GM12873 (cell line): ENCODE data around the gene CSRP3.

ENCODE experiments used
- CTCF ChIP-seq: IDR thresholded peaks from 2 replicates; pipeline ENCODE4 v1.5.1; 2012; ENCODE audit warnings: low read depth, mild to moderate bottlenecking, moderate library complexity, low read length, control low read depth; ENCODE audit not compliant: insufficient read depth; ENCODE audit errors: missing control alignments

Gene CSRP3

DNA sequence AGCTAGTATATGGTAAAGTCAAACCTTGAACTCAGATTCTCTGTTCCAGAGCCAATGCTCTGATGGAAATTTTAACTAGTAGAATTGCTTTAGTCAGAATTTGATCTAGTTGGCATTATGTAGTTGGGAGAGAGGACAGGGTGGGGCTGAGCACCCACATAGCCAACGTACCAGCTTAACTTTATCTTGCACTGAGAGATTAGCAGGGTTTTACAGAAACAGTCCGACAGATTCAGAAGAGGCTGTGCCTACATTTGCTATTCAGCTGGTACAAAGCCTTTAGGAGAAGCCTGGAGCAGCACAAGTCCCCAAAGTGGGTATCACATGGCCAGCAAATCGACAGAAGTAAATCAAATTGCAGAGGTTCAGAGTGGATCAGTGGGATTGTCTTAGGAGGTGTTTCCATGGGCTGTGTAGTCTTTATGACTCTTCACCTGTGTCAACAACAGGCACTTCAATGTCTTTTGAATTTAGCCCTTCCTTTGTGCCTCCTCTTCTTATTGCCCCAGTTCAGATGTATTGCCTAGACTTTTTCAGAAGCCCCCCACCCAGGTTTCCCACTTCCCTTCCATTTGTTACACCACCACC, 7.3 kb upstream of the CSRP3 start:
- no peak for TF ChIP-seq CTCF

GRCh38 chr11:19208181-19208580, 6.4 kb upstream of the CSRP3 start:
- TF ChIP-seq CTCF, result no peak

GRCh38 chr11:19204836-19205235, 3.1 kb upstream of the CSRP3 start:
- no peak for TF ChIP-seq CTCF

DNA sequence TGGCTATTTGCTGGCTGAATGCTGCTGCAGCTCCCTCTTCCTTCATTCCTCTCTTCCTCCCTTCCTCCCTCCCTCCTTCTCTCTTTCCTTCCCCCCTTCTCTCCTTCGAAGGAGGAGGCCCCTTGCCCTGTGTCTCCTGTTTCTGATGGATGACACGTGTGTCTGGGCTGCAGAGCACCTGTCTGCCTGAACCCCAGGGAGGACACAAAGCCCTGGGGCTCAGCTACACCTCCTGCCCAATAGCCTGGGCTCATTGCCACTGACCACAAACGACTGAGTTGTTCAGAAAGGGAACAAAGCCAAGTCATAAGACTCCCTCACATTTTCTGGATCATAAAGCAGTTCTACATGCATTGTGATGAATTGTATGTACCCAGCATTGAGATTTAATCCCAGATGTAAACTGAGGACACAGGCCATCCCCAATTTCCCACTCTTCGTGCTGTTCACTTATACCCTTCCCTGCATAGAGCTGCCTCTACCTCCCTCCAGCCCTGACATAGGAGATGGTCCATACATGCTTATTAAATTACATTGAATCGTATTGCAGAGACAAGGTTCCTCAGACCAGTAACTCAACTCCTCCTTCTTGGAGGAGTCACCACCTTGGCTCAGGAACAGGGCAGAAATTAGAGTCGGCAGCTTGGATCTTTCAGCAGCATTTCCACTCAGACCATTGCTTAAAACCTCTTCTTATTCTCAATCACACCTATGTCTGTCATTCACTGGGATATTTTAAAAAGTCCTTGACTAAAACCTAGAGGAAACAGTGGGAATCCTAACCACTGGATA, 1.2 kb downstream of the CSRP3 start:
- no peak for TF ChIP-seq CTCF

GRCh38 chr11:19199771-19200170, 2.0 kb downstream of the CSRP3 start:
- no peak for TF ChIP-seq CTCF

DNA sequence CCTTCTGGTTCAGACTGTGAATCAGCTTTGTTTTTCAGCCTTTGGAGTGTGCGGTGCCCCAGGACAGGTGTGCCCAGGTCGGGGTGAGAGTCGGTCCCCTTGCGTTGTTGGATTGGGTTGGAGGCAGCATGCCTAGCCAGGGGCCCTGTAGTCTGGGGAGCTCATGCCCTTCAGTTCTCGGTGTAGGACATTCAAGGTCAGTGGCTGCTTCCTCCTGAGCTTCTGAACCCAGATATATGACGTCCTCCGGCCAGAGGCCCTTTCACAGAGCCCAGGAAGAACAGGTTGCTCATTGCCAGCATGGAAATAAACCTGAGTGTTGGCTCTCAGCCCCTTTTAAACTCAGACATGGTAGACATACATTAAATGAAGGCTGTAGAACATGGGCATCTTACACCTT, 2.7 kb downstream of the CSRP3 start:
- no peak for TF ChIP-seq CTCF

GRCh38 chr11:19196432-19196831, 5.4 kb downstream of the CSRP3 start:
- TF ChIP-seq CTCF, result no peak
